Measurements from ENCODE around the gene HAO2.

Gene HAO2

GRCh38 chr1:119379117-119379516, 10.5 kb downstream of the HAO2 start:
- H3K4me1 Mint-ChIP-seq (ENCODE audit: low read depth): no peaks in the 10 kb centered on the region
- no peaks in the 10 kb centered on the region for H3K36me3 Mint-ChIP-seq (ENCODE audit: low read depth)
- H3K4me3 Mint-ChIP-seq: no peak overlapping the region
- H3K27me3 Mint-ChIP-seq: peaks cover 1% of the 10 kb centered on the region
- H3K27ac Mint-ChIP-seq: no peak overlapping the region
- H3K9me3 Mint-ChIP-seq: no peaks in the 10 kb centered on the region
- intact Hi-C loops (cut with micrococcal nuclease): no loop called here

- H3K4me1 Mint-ChIP-seq (ENCODE audit: low read depth): no peaks in the 10 kb centered on the region
- intact Hi-C loops (cut with micrococcal nuclease): no loop called here
- no peaks in the 10 kb centered on the region for H3K27me3 Mint-ChIP-seq
- no peak overlapping the region for H3K27ac Mint-ChIP-seq
- no peaks in the 10 kb centered on the region for H3K36me3 Mint-ChIP-seq (ENCODE audit: low read depth)
- H3K9me3 Mint-ChIP-seq: no peaks in the 10 kb centered on the region
- no peak overlapping the region for H3K4me3 Mint-ChIP-seq
Measured at GRCh38 chr1:119380304-119380703, 11.7 kb downstream of the HAO2 start.

GRCh38 chr1:119380983-119381662, 12.5 kb downstream of the HAO2 start:
- Mint-ChIP-seq H3K36me3 (ENCODE audit: low read depth) (no peaks in the 10 kb centered on the region), H3K4me3 (no peak overlapping the region), H3K27ac (no peak overlapping the region), H3K9me3 (no peaks in the 10 kb centered on the region), H3K27me3 (no peaks in the 10 kb centered on the region), H3K4me1 (ENCODE audit: low read depth) (no peaks in the 10 kb centered on the region)
- intact Hi-C loops (cut with micrococcal nuclease): no loop called here

- no peak overlapping the region for H3K4me3 Mint-ChIP-seq
- H3K27ac Mint-ChIP-seq: no peak overlapping the region
- no peaks in the 10 kb centered on the region for H3K9me3 Mint-ChIP-seq
- peaks cover 4% of the 10 kb centered on the region for H3K27me3 Mint-ChIP-seq
- no peaks in the 10 kb centered on the region for H3K36me3 Mint-ChIP-seq (ENCODE audit: low read depth)
- intact Hi-C loops (cut with micrococcal nuclease): no loop called here
- H3K4me1 Mint-ChIP-seq (ENCODE audit: low read depth): no peaks in the 10 kb centered on the region
Measured at GRCh38 chr1:119384591-119384990, 16.0 kb downstream of the HAO2 start.

- Mint-ChIP-seq H3K9me3 (no peaks in the 10 kb centered on the region), H3K4me3 (no peak overlapping the region), H3K4me1 (ENCODE audit: low read depth) (no peaks in the 10 kb centered on the region), H3K27me3 (peaks cover 4% of the 10 kb centered on the region), H3K36me3 (ENCODE audit: low read depth) (no peaks in the 10 kb centered on the region), H3K27ac (no peak overlapping the region)
- intact Hi-C loops (cut with micrococcal nuclease): no loop called here
Measured at GRCh38 chr1:119385650-119386049, 17.1 kb downstream of the HAO2 start.

- Mint-ChIP-seq H3K27me3 (peaks cover 4% of the 10 kb centered on the region), H3K36me3 (ENCODE audit: low read depth) (no peaks in the 10 kb centered on the region), H3K27ac (no peak overlapping the region), H3K4me1 (ENCODE audit: low read depth) (no peaks in the 10 kb centered on the region), H3K9me3 (no peaks in the 10 kb centered on the region), H3K4me3 (no peak overlapping the region)
- intact Hi-C loops (cut with micrococcal nuclease): no loop called here
Measured at GRCh38 chr1:119387858-119388257, 19.3 kb downstream of the HAO2 start.

- H3K27ac Mint-ChIP-seq: no peak overlapping the region
- intact Hi-C loops (cut with micrococcal nuclease): no loop called here
- H3K4me1 Mint-ChIP-seq (ENCODE audit: low read depth): no peaks in the 10 kb centered on the region
- H3K27me3 Mint-ChIP-seq: peaks cover 4% of the 10 kb centered on the region
- H3K4me3 Mint-ChIP-seq: no peak overlapping the region
- H3K36me3 Mint-ChIP-seq (ENCODE audit: low read depth): no peaks in the 10 kb centered on the region
- H3K9me3 Mint-ChIP-seq: no peaks in the 10 kb centered on the region
Measured at GRCh38 chr1:119388450-119388849, 19.9 kb downstream of the HAO2 start.

GRCh38 chr1:119390526-119390925, 21.9 kb downstream of the HAO2 start:
- H3K27me3 Mint-ChIP-seq: peaks cover 4% of the 10 kb centered on the region
- no peak overlapping the region for H3K27ac Mint-ChIP-seq
- H3K4me1 Mint-ChIP-seq (ENCODE audit: low read depth): no peaks in the 10 kb centered on the region
- H3K4me3 Mint-ChIP-seq: no peak overlapping the region
- intact Hi-C loops (cut with micrococcal nuclease): no loop called here
- no peaks in the 10 kb centered on the region for H3K36me3 Mint-ChIP-seq (ENCODE audit: low read depth)
- no peaks in the 10 kb centered on the region for H3K9me3 Mint-ChIP-seq

- Mint-ChIP-seq H3K9me3 (no peaks in the 10 kb centered on the region), H3K27me3 (peaks cover 4% of the 10 kb centered on the region), H3K36me3 (ENCODE audit: low read depth) (no peaks in the 10 kb centered on the region), H3K4me1 (ENCODE audit: low read depth) (no peaks in the 10 kb centered on the region), H3K27ac (no peak overlapping the region), H3K4me3 (no peak overlapping the region)
- intact Hi-C loops (cut with micrococcal nuclease): no loop called here
Measured at GRCh38 chr1:119391749-119392148, 23.2 kb downstream of the HAO2 start.

GRCh38 chr1:119394085-119394484, 25.5 kb downstream of the HAO2 start:
- Mint-ChIP-seq H3K36me3 (ENCODE audit: low read depth) (no peaks in the 10 kb centered on the region), H3K27me3 (no peaks in the 10 kb centered on the region), H3K9me3 (no peaks in the 10 kb centered on the region), H3K4me1 (ENCODE audit: low read depth) (no peaks in the 10 kb centered on the region), H3K27ac (no peak overlapping the region), H3K4me3 (no peak overlapping the region)
- intact Hi-C loops (cut with micrococcal nuclease): no loop called here

- H3K4me1 Mint-ChIP-seq (ENCODE audit: low read depth): no peaks in the 10 kb centered on the region
- H3K36me3 Mint-ChIP-seq (ENCODE audit: low read depth): no peaks in the 10 kb centered on the region
- no peak overlapping the region for H3K27ac Mint-ChIP-seq
- no peak overlapping the region for H3K4me3 Mint-ChIP-seq
- intact Hi-C loops (cut with micrococcal nuclease): no loop called here
- H3K27me3 Mint-ChIP-seq: no peaks in the 10 kb centered on the region
- H3K9me3 Mint-ChIP-seq: no peaks in the 10 kb centered on the region
Measured at GRCh38 chr1:119396982-119397381, 28.4 kb downstream of the HAO2 start.

- no peak overlapping the region for H3K27ac Mint-ChIP-seq
- H3K27me3 Mint-ChIP-seq: no peaks in the 10 kb centered on the region
- H3K36me3 Mint-ChIP-seq (ENCODE audit: low read depth): no peaks in the 10 kb centered on the region
- intact Hi-C loops (cut with micrococcal nuclease): no loop called here
- no peaks in the 10 kb centered on the region for H3K9me3 Mint-ChIP-seq
- no peak overlapping the region for H3K4me3 Mint-ChIP-seq
- no peaks in the 10 kb centered on the region for H3K4me1 Mint-ChIP-seq (ENCODE audit: low read depth)
Measured at GRCh38 chr1:119397986-119398385, 29.4 kb downstream of the HAO2 start.

- no peaks in the 10 kb centered on the region for H3K36me3 Mint-ChIP-seq (ENCODE audit: low read depth)
- no peaks in the 10 kb centered on the region for H3K27me3 Mint-ChIP-seq
- H3K4me3 Mint-ChIP-seq: no peak overlapping the region
- peaks cover 37% of the 10 kb centered on the region for H3K9me3 Mint-ChIP-seq
- no peak overlapping the region for H3K27ac Mint-ChIP-seq
- H3K4me1 Mint-ChIP-seq (ENCODE audit: low read depth): no peaks in the 10 kb centered on the region
- intact Hi-C loops (cut with micrococcal nuclease): no loop called here
Measured at GRCh38 chr1:119404736-119405135, 36.2 kb downstream of the HAO2 start.

- no peaks in the 10 kb centered on the region for H3K4me1 Mint-ChIP-seq (ENCODE audit: low read depth)
- no peaks in the 10 kb centered on the region for H3K36me3 Mint-ChIP-seq (ENCODE audit: low read depth)
- intact Hi-C loops (cut with micrococcal nuclease): no loop called here
- no peak overlapping the region for H3K27ac Mint-ChIP-seq
- H3K9me3 Mint-ChIP-seq: peaks cover 22% of the 10 kb centered on the region
- no peaks in the 10 kb centered on the region for H3K27me3 Mint-ChIP-seq
- H3K4me3 Mint-ChIP-seq: no peak overlapping the region
Measured at GRCh38 chr1:119409731-119410130, 41.1 kb downstream of the HAO2 start.

- peaks cover 2% of the 10 kb centered on the region for H3K27me3 Mint-ChIP-seq
- H3K4me1 Mint-ChIP-seq (ENCODE audit: low read depth): no peaks in the 10 kb centered on the region
- no peak overlapping the region for H3K4me3 Mint-ChIP-seq
- H3K9me3 Mint-ChIP-seq: peaks cover 10% of the 10 kb centered on the region
- intact Hi-C loops (cut with micrococcal nuclease): no loop called here
- no peak overlapping the region for H3K27ac Mint-ChIP-seq
- no peaks in the 10 kb centered on the region for H3K36me3 Mint-ChIP-seq (ENCODE audit: low read depth)
Measured at GRCh38 chr1:119410961-119411360, 42.4 kb downstream of the HAO2 start.
